H9 (cell line): ENCODE data around the gene DISC1. TPM values are rescaled to one million over a fixed set of nuclear protein-coding genes. Genes with fewer than 3 reads are reported as not detected.

Experiments
- DNase-seq: peaks from one replicate; pipeline ENCODE4 v3.0.0-alpha.2; 2017
- H2AFZ ChIP-seq: one replicate; pipeline ENCODE4 v1.6.1; 2013; ENCODE audit warnings: mild to moderate bottlenecking, low read length, control low read depth, moderate library complexity
- H2AK5ac ChIP-seq: 2 replicates; pipeline ENCODE4 v1.6.1; 2013; ENCODE audit warnings: low read length, control low read depth, mixed read lengths; ENCODE audit not compliant: insufficient read length
- H2BK120ac ChIP-seq: one replicate; pipeline ENCODE4 v1.6.1; 2013; ENCODE audit warnings: low read depth, mild to moderate bottlenecking, low read length, control low read depth, inconsistent platforms; ENCODE audit not compliant: poor library complexity, severe bottlenecking
- H2BK12ac ChIP-seq: 2 replicates; pipeline ENCODE4 v1.6.1; 2013; ENCODE audit warnings: low read length, control low read depth, mixed read lengths, low read depth; ENCODE audit not compliant: insufficient read length
- H2BK15ac ChIP-seq: 2 replicates; pipeline ENCODE4 v1.6.1; 2013; ENCODE audit warnings: low read depth, low read length, control low read depth
- H2BK20ac ChIP-seq: one replicate; pipeline ENCODE4 v1.6.1; 2013; ENCODE audit warnings: low read depth, mild to moderate bottlenecking, low read length, control low read depth, inconsistent platforms; ENCODE audit not compliant: poor library complexity, severe bottlenecking
- H2BK5ac ChIP-seq: 2 replicates; pipeline ENCODE4 v1.6.1; 2013; ENCODE audit warnings: low read length, control low read depth, mixed read lengths; ENCODE audit not compliant: insufficient read length
- H3K14ac ChIP-seq: 2 replicates; pipeline ENCODE4 v1.6.1; 2013; ENCODE audit warnings: low read length, control low read depth; ENCODE audit not compliant: insufficient read depth
- H3K18ac ChIP-seq: 2 replicates; pipeline ENCODE4 v1.6.1; 2013; ENCODE audit warnings: low read depth, mild to moderate bottlenecking, mixed read lengths, low read length, control low read depth; ENCODE audit not compliant: insufficient read length
- H3K23ac ChIP-seq: 2 replicates; pipeline ENCODE4 v1.6.1; 2013; ENCODE audit warnings: low read length, control low read depth, mixed read lengths, low read depth; ENCODE audit not compliant: insufficient read length
- H3K23me2 ChIP-seq: 2 replicates; pipeline ENCODE4 v1.6.1; 2013; ENCODE audit warnings: low read depth, mild to moderate bottlenecking, mixed read lengths, low read length, control low read depth; ENCODE audit not compliant: insufficient read length, poor library complexity, severe bottlenecking
- H3K27ac ChIP-seq: 2 replicates; pipeline ENCODE4 v1.5.1; 2013; ENCODE audit warnings: low read length, control low read depth, mixed read lengths, low read depth; ENCODE audit not compliant: insufficient read length
- H3K27me3 ChIP-seq: 2 replicates; pipeline ENCODE4 v1.6.1; 2013; ENCODE audit warnings: low read length, control low read depth, inconsistent platforms; ENCODE audit not compliant: insufficient read depth
- H3K4ac ChIP-seq: 2 replicates; pipeline ENCODE4 v1.6.1; 2013; ENCODE audit warnings: low read depth, mild to moderate bottlenecking, control low read depth, inconsistent platforms, low read length, moderate library complexity
- H3K4me1 ChIP-seq: 2 replicates; pipeline ENCODE4 v1.6.1; 2013; ENCODE audit warnings: low read length, control low read depth, inconsistent platforms; ENCODE audit not compliant: insufficient read depth
- H3K4me2 ChIP-seq: 2 replicates; pipeline ENCODE4 v1.6.1; 2013; ENCODE audit warnings: low read length, control low read depth, mixed read lengths; ENCODE audit not compliant: insufficient read length, insufficient read depth
- H3K56ac ChIP-seq: 2 replicates; pipeline ENCODE4 v1.6.1; 2013; ENCODE audit warnings: low read depth, mild to moderate bottlenecking, mixed read lengths, low read length, control low read depth; ENCODE audit not compliant: insufficient read length
- H3K79me1 ChIP-seq: 2 replicates; pipeline ENCODE4 v1.6.1; 2013; ENCODE audit warnings: low read depth, mild to moderate bottlenecking, moderate library complexity, low read length, control low read depth, inconsistent platforms; ENCODE audit not compliant: insufficient read depth, poor library complexity, severe bottlenecking
- H3K79me2 ChIP-seq: 2 replicates; pipeline ENCODE4 v1.6.1; 2013; ENCODE audit warnings: low read length, control low read depth, inconsistent platforms; ENCODE audit not compliant: insufficient read depth
- H3K9ac ChIP-seq: 2 replicates; pipeline ENCODE4 v1.6.1; 2013; ENCODE audit warnings: low read length, control low read depth, mixed read lengths; ENCODE audit not compliant: insufficient read length; ENCODE audit errors: extremely low read depth
- H3K9me3 ChIP-seq: one replicate; pipeline ENCODE4 v1.6.1; 2013; ENCODE audit warnings: low read depth, low read length, inconsistent platforms; ENCODE audit not compliant: control insufficient read depth
- H3T11ph ChIP-seq: one replicate; pipeline ENCODE4 v1.6.1; 2013; ENCODE audit warnings: mild to moderate bottlenecking, low read length, control low read depth, inconsistent platforms
- H4K20me1 ChIP-seq: one replicate; pipeline ENCODE4 v1.6.1; 2013; ENCODE audit not compliant: control insufficient read depth, insufficient read length, insufficient read depth
- H4K5ac ChIP-seq: 2 replicates; pipeline ENCODE4 v1.6.1; 2013; ENCODE audit warnings: low read depth, mild to moderate bottlenecking, mixed read lengths, low read length, control low read depth; ENCODE audit not compliant: insufficient read length
- H4K8ac ChIP-seq: replicated peaks from 2 replicates; pipeline ENCODE4 v1.6.1; 2013; ENCODE audit warnings: low read length, control low read depth, mixed read lengths, low read depth; ENCODE audit not compliant: insufficient read length
- H4K91ac ChIP-seq: 2 replicates; pipeline ENCODE4 v1.6.1; 2013; ENCODE audit warnings: low read depth, mild to moderate bottlenecking, moderate library complexity, mixed read lengths, low read length, control low read depth; ENCODE audit not compliant: insufficient read length
- H3K27ac Mint-ChIP-seq, 3 experiments: 2 replicates in 2 of 3; 3 replicates in 1 of 3; pipeline ENCODE4 v1.8.0; 2020 to 2021; ENCODE audit warnings: mixed read lengths in 3 of 3, mild to moderate bottlenecking in 1 of 3, moderate library complexity in 1 of 3
- H3K27me3 Mint-ChIP-seq: 2 replicates; pipeline ENCODE4 v1.8.0; 2021; ENCODE audit warnings: low read depth, mild to moderate bottlenecking, moderate library complexity, mixed read lengths
- H3K36me3 Mint-ChIP-seq, 3 experiments: 2 replicates in 2 of 3; 3 replicates in 1 of 3; pipeline ENCODE4 v1.8.0; 2020 to 2021; ENCODE audit warnings: low read depth in 3 of 3, mixed read lengths in 3 of 3; ENCODE audit not compliant: insufficient read depth in 1 of 3
- H3K4me1 Mint-ChIP-seq, 2 experiments: 2 replicates each; pipeline ENCODE4 v1.8.0; 2020; ENCODE audit warnings: mixed read lengths in 2 of 2
- H3K4me3 Mint-ChIP-seq, 2 experiments: 2 replicates in 1 of 2; 3 replicates in 1 of 2; pipeline ENCODE4 v1.8.0; 2020 to 2021; ENCODE audit warnings: mild to moderate bottlenecking in 2 of 2, mixed read lengths in 2 of 2, moderate library complexity in 1 of 2
- H3K9me3 Mint-ChIP-seq, 2 experiments: 2 replicates in 1 of 2; 3 replicates in 1 of 2; pipeline ENCODE4 v1.8.0; 2020; ENCODE audit warnings: mild to moderate bottlenecking in 2 of 2, mixed read lengths in 2 of 2, moderate library complexity in 1 of 2
- CTCF ChIP-seq: fragments of 200-600 bp; sonication (generic); conservative IDR thresholded peaks from 3 replicates; pipeline ENCODE4 v1.8.0; 2021; ENCODE audit warnings: antibody characterized with exemption, mild to moderate bottlenecking
- WGBS: extraction: QIAGEN DNeasy Blood & Tissue Kit; methylation state at CpG from one replicate; pipeline ENCODE4 v1.1.7; 2013; ENCODE audit warnings: missing lambda C conversion rate, low lambda C conversion rate, mixed read lengths; ENCODE audit not compliant: insufficient read length; ENCODE audit errors: extremely low coverage; 5-methylcytosine and 5-hydroxymethylcytosine counted together
- total RNA-seq: library from RNA; stranded (reverse); gene quantifications from 2 replicates; pipeline ENCODE4 v1.2.1, GENCODE V29; 2021

DISC1 gene
- total RNA-seq, 1 experiment from 2014 or later, result 2.5 TPM

- Histone ChIP-seq H2BK5ac (no peak overlapping the region), H3K14ac (no peak overlapping the region)
- no CpG with 5 or more reads among the region's 7 CpGs for WGBS
Observed at GRCh38 chr1:231861541-231862481, 235.2 kb downstream of the DISC1 start.

More at GRCh38 chr1:231861541-231862481, 235.2 kb downstream of the DISC1 start:
- Histone ChIP-seq H3K9ac (no peak overlapping the region), H2AK5ac (no peak overlapping the region), H4K20me1 (no peaks in the 10 kb centered on the region), H3K27ac (no peak overlapping the region), H3K23me2 (no peaks in the 10 kb centered on the region), H3K79me1 (no peaks in the 10 kb centered on the region), H3K23ac (no peak overlapping the region), H3T11ph (no peak overlapping the region), H3K56ac (no peak overlapping the region), H4K5ac (no peak overlapping the region), H4K91ac (no peak overlapping the region), H3K79me2 (no peaks in the 10 kb centered on the region), H3K4me2 (no peak overlapping the region), H3K4ac (no peak overlapping the region), H2BK15ac (no peak overlapping the region), H2AFZ (no peak overlapping the region), H4K8ac (no peak overlapping the region), H3K9me3 (no peaks in the 10 kb centered on the region), H3K4me1 (no peaks in the 10 kb centered on the region), H2BK120ac (no peak overlapping the region), H3K18ac (no peak overlapping the region), H3K27me3 (no peaks in the 10 kb centered on the region), H2BK20ac (no peak overlapping the region), H2BK12ac (no peak overlapping the region)
- no peak for DNase-seq
- no peaks in the 10 kb centered on the region for H3K36me3 Mint-ChIP-seq
- no peak for TF ChIP-seq CTCF
- H3K9me3 Mint-ChIP-seq, result no peaks in the 10 kb centered on the region
- peaks cover 17% of the 10 kb centered on the region for H3K27me3 Mint-ChIP-seq
- H3K4me3 Mint-ChIP-seq, result no peak overlapping the region
- H3K4me1 Mint-ChIP-seq, result peaks cover 4 to 6% of the 10 kb centered on the region in 2 experiments
- H3K27ac Mint-ChIP-seq, result no peak overlapping the region
